Left hindlimb (tissue), 1 donor: Measurements from ENCODE around the gene MAP3K19.

Experiments
- DNase-seq: peaks from one replicate; pipeline ENCODE4 v3.0.0-alpha.2; 2018

The MAP3K19 gene

DNA sequence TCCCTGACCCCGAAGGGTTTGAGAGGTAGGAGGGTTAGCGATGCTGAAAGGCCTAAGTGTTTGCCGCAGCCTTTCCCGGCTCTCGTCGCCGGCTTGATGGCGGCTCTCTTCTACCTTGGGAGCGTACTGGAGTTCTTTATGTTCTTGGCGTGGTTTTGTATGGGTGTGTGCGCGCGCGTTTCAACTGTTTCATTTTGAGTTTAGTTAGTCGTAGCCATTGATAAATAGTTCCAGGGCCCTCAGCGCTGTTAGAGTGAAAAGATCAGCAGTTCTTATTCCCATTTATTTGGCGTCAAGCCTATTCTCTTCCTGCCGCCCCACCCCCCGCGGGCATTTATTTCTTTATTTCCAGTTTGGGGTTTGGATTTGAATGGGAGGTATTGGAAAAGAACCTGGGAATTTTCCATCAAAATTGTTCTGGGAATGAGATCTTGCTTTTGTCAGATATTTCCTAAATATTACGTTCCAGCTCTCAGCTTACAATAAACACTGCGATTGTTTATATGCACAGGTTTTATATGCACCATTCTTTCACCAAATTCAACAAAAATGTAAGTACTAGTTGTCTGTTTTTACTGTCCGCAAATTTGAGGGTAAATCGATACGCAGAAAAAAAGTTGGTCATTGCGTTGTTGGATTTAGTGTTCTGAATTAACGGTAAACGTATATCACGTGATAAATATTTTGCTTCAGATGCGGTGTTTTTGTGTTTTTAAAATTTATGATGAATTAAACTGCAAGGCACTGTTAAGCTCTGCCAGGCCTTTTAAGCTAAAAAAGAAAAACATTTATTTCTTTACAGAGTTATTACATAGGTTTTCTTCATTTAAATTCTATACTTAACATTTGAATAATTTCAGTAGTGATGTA lies 127.7 kb downstream of the MAP3K19 start:
- DNase-seq: no peak

DNA sequence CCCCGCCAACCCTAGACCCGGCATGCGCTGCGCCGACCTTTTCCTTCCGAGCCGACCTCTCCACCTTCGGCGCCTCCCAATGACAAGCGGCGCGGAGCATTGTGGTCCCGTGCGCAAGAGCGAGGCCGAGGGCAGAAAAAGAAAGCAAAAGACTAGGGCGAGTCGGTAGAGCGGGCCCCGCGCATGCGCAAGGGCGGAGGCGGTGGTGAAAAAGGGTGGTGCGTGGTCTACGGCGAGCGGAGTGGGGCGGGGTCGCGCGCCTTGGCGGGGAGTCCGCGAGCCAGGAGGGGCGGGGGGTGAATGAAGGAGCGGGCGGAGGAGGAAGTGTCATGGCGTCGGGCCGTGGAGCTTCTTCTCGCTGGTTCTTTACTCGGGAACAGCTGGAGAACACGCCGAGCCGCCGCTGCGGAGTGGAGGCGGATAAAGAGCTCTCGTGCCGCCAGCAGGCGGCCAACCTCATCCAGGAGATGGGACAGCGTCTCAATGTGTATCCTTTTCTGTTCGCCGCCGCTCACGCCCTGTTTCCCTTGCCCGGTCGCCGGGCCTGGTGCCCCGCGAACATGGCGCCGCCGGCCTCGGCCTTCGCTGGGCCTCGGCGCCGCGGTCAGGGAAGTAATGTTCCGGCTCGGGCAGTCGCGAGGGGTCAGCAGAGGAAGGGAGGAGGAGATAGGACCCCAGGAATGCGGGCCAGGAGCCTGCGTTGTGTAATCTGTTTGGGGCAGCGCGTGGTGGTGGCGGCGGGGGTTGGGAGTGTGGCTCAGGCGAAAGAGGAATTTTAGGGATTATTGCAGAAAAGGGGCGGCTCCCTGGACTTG lies 128.5 kb downstream of the MAP3K19 start, which contains the start of gene CCNT2:
CCNT2 (plus strand) TSS at position 297 of the 815 bp plus-strand sequence; CDS start at position 330, 33 bp downstream.
- peak; percentile 100 for DNase-seq

DNA sequence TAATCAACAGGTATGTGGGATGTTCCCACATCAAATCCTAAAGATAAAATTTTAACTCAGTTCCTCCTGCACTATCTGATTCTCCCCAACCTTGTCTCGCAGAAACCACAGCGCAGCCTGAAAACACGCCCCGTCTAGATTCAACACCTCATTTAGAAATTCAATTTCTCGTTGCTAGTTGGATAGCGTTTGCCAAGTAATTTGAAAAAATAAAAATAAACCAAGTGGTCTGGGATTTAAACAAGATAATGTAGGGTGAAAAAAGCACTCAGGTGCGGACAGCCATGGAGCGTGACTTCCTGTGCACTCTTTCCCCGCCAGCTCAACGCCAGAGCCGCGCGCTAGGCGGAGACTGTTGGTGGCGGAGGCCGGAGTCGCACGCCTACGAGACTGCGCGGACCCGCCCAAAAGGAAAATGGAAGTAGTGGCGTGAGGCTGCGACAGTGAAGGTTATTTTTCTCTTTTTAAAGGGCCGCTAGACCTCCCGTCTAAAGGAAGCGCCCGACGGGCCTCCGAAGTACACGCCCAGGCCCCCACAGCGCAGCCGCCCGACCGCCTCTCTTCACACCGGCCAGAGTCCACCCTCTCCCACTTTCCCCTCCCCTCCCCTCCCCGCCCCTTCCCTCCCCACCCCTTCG lies 129.2 kb downstream of the MAP3K19 start:
- no peak for DNase-seq

DNA sequence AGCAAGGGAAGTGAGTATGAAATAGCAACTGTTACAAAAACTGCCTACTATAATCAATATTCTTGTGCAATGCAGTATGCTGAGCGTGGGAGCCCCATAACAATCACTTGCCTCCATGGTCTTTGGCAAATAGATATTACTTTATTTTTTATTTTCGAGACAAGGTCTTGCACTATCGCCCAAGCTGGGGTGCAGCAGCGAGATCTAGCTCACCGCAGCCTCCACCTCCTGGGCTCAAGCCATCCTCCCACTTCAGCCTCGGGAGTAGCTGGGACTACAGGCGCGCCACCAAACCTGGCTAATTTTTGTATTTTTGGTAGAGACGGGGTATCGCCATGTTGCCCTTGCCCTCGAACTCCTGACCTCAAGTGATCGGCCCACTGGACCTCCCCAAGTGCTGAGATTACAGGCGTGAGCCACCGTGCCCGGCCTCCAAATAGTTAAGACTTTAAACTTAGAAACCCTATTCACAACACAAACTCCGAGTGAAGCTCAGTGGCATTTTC lies 129.8 kb downstream of the MAP3K19 start:
- peak; percentile 36 for DNase-seq
